K562 (cell line): ENCODE measurements around the gene NEURL1B. TPM values are rescaled to one million over a fixed set of nuclear protein-coding genes. Genes with fewer than 3 reads are reported as not detected.

Experiments used
- ZBTB43 ChIP-seq: sonication (generic); formaldehyde crosslinking; IDR thresholded peaks from 2 replicates; pipeline ENCODE4 v1.8.0; 2023; ENCODE audit warnings: mild to moderate bottlenecking, missing genetic modification reagents
- ZNF592 ChIP-seq: fragments of 450-650 bp; IDR thresholded peaks from 2 replicates; pipeline ENCODE4 v1.6.1; 2017; ENCODE audit warnings: antibody characterized with exemption, mild to moderate bottlenecking
- polyA plus RNA-seq, 8 experiments: library from polyadenylated mRNA; depleted of rRNA in 4 of 8; stranded (reverse) in 5 of 8; unstranded in 3 of 8; fragments of >200 nt; fragmentation: Nextera tagmentation in 2 of 8; fragmentation: Illumina TruSeq in 1 of 8; extraction: Ambion mirVana in 2 of 8; extraction: Trizol in 1 of 8; gene quantifications; 2 replicates each; pipeline versions ENCODE4 v1.2.1 to v1.2.3, GENCODE V29; 2011 to 2014; ENCODE audit warnings: inconsistent platforms in 1 of 8, missing spikeins in 1 of 8
- total RNA-seq, 7 experiments: library from RNA; depleted of rRNA in 6 of 7; stranded (reverse); fragments of >200 nt in 6 of 7; fragmentation: Illumina TruSeq in 2 of 7; extraction: Trizol in 2 of 7; gene quantifications; 2 replicates each; pipeline versions ENCODE4 v1.2.1 to v1.2.3, GENCODE V29; 2011 to 2021; ENCODE audit warnings: low replicate concordance in 1 of 7

Gene NEURL1B
- total and polyA plus RNA-seq, 9 of the 15 experiments (the other 6 are each of a cell fraction or from before 2014, with no cell fraction given), result 0.04 TPM; not detected in 8

GRCh38 chr5:172700365-172701290 lies 59.6 kb downstream of the NEURL1B start (continued):
- TF ChIP-seq ZNF592 (no peak), ZBTB43 (CRISPR knock-in tag) (no peak)
